Liver (tissue), 9 donors: ENCODE measurements around the gene PCSK4. TPM values are rescaled to one million over a fixed set of nuclear protein-coding genes. Genes with fewer than 3 reads are reported as not detected.

Experiments used
- DNase-seq: peaks from one replicate; pipeline ENCODE4 v3.0.0-alpha.2; 2017; ENCODE audit warnings: low spot score
- H3K27ac ChIP-seq, 2 donors: one replicate each; pipeline ENCODE4 v1.7.0; 2013; ENCODE audit warnings: inconsistent platforms in 2 of 2, low read length in 2 of 2, control low read depth in 1 of 2, low read depth in 1 of 2, mild to moderate bottlenecking in 1 of 2
- H3K27me3 ChIP-seq, 4 donors: one replicate each; pipeline versions ENCODE4 v1.6.1 to v1.7.0; 2013; ENCODE audit warnings: low read length in 3 of 4, inconsistent platforms in 1 of 4, mild to moderate bottlenecking in 1 of 4, moderate library complexity in 1 of 4; ENCODE audit not compliant: control insufficient read depth in 4 of 4, insufficient read depth in 4 of 4
- H3K36me3 ChIP-seq, 4 donors: one replicate each; pipeline versions ENCODE4 v1.6.1 to v1.7.0; 2013; ENCODE audit warnings: low read length in 3 of 4, mild to moderate bottlenecking in 3 of 4, low read depth in 1 of 4, moderate library complexity in 1 of 4; ENCODE audit not compliant: control insufficient read depth in 4 of 4, insufficient read depth in 3 of 4
- H3K4me1 ChIP-seq, 4 donors: one replicate each; pipeline versions ENCODE4 v1.6.1 to v1.7.0; 2013; ENCODE audit warnings: low read length in 3 of 4, mild to moderate bottlenecking in 3 of 4, moderate library complexity in 1 of 4; ENCODE audit not compliant: control insufficient read depth in 4 of 4, insufficient read depth in 4 of 4
- H3K4me3 ChIP-seq, 3 donors: one replicate each; pipeline versions ENCODE4 v1.6.1 to v1.7.0; 2013; ENCODE audit warnings: low read length in 3 of 3, control low read depth in 1 of 3, low read depth in 1 of 3, mild to moderate bottlenecking in 1 of 3
- H3K9ac ChIP-seq, 2 donors: one replicate each; pipeline ENCODE4 v1.7.0; 2013; ENCODE audit warnings: low read length in 2 of 2, mild to moderate bottlenecking in 2 of 2, moderate library complexity in 2 of 2, control low read depth in 1 of 2, low read depth in 1 of 2
- H3K9me3 ChIP-seq, 4 donors: one replicate each; pipeline versions ENCODE4 v1.6.1 to v1.7.0; 2013; ENCODE audit warnings: low read length in 3 of 4; ENCODE audit not compliant: control insufficient read depth in 4 of 4
- EGR1 ChIP-seq, 2 donors: IDR thresholded peaks; 2 replicates each; pipeline ENCODE4 v1.6.1; 2016 to 2018; ENCODE audit warnings: antibody characterized with exemption in 2 of 2, low read depth in 2 of 2
- FOXA1 ChIP-seq: IDR thresholded peaks from 2 replicates; pipeline ENCODE4 v1.6.1; 2016; ENCODE audit warnings: antibody characterized with exemption
- FOXA2 ChIP-seq: IDR thresholded peaks from 2 replicates; pipeline ENCODE4 v1.6.1; 2016; ENCODE audit warnings: antibody characterized with exemption
- GABPA ChIP-seq, 2 donors: IDR thresholded peaks in 1 of 2; conservative IDR thresholded peaks in 1 of 2; 2 replicates each; pipeline ENCODE4 v1.6.1; 2016; ENCODE audit warnings: antibody characterized with exemption in 2 of 2, mild to moderate bottlenecking in 1 of 2, moderate library complexity in 1 of 2
- HNF4A ChIP-seq, 2 donors: conservative IDR thresholded peaks; 2 replicates each; pipeline ENCODE4 v1.6.1; 2016; ENCODE audit warnings: antibody characterized with exemption in 2 of 2, mild to moderate bottlenecking in 2 of 2
- HNF4G ChIP-seq: IDR thresholded peaks from 2 replicates; pipeline ENCODE4 v1.6.1; 2016; ENCODE audit warnings: antibody characterized with exemption
- JUND ChIP-seq, 2 donors: IDR thresholded peaks; 2 replicates each; pipeline ENCODE4 v1.6.1; 2016; ENCODE audit warnings: antibody characterized with exemption in 2 of 2
- MAX ChIP-seq: IDR thresholded peaks from 2 replicates; pipeline ENCODE4 v1.6.1; 2016; ENCODE audit warnings: antibody characterized with exemption
- NR2F2 ChIP-seq: IDR thresholded peaks from 2 replicates; pipeline ENCODE4 v1.6.1; 2016; ENCODE audit warnings: antibody characterized with exemption
- RAD21 ChIP-seq, 2 donors: IDR thresholded peaks; 2 replicates each; pipeline ENCODE4 v1.6.1; 2016; ENCODE audit warnings: antibody characterized with exemption in 2 of 2, mild to moderate bottlenecking in 2 of 2
- RXRA ChIP-seq, 2 donors: IDR thresholded peaks; 2 replicates each; pipeline ENCODE4 v1.6.1; 2017 to 2018; ENCODE audit warnings: antibody characterized with exemption in 2 of 2, mild to moderate bottlenecking in 1 of 2
- SP1 ChIP-seq: IDR thresholded peaks from 2 replicates; pipeline ENCODE4 v1.6.1; 2018; ENCODE audit warnings: antibody characterized with exemption, mild to moderate bottlenecking
- TAF1 ChIP-seq: conservative IDR thresholded peaks from 2 replicates; pipeline ENCODE4 v1.6.1; 2016; ENCODE audit warnings: antibody characterized with exemption, mild to moderate bottlenecking
- YY1 ChIP-seq: IDR thresholded peaks from 2 replicates; pipeline ENCODE4 v1.6.1; 2016; ENCODE audit warnings: antibody characterized with exemption, mild to moderate bottlenecking
- WGBS: extraction: QIAGEN DNeasy Blood & Tissue Kit; methylation state at CpG from one replicate; pipeline ENCODE4 v1.1.7; 2013; 5-methylcytosine and 5-hydroxymethylcytosine counted together
- polyA plus RNA-seq, 2 donors: library from polyadenylated mRNA; stranded (reverse) in 1 of 2; unstranded in 1 of 2; fragments of 200-250 nt in 1 of 2; fragments of >200 nt in 1 of 2; fragmentation: Nextera tagmentation in 1 of 2; extraction: Ambion mirVana in 1 of 2; gene quantifications; one replicate each; pipeline versions ENCODE4 v1.2.1 to v1.2.3, GENCODE V29; 2013 to 2015
- total RNA-seq, 2 donors: library from RNA; depleted of rRNA; stranded (reverse); fragments of >200 nt; gene quantifications; one replicate each; pipeline ENCODE4 v1.2.3, GENCODE V29; 2014
- TF ChIP-seq, protein P1 (sequence below): IDR thresholded peaks from 2 replicates; pipeline ENCODE4 v1.6.1; 2016; ENCODE audit warnings: antibody characterized with exemption
- TF ChIP-seq, protein P2 (sequence below): IDR thresholded peaks from 2 replicates; pipeline ENCODE4 v1.6.1; 2016; ENCODE audit warnings: antibody characterized with exemption, mild to moderate bottlenecking
- TF ChIP-seq, protein P3 (sequence below): fragments of 150-350 bp; IDR thresholded peaks from 2 replicates; pipeline ENCODE4 v1.5.1; 2017; ENCODE audit warnings: improper control_type of control experiment, low read depth, low read length; ENCODE audit not compliant: missing input control
- TF ChIP-seq, protein P4 (sequence below): IDR thresholded peaks from 2 replicates; pipeline ENCODE4 v1.6.1; 2016; ENCODE audit warnings: antibody characterized with exemption
- donor health status: healthy.
- donor health status: healthy.
- donor health status: healthy.
- donor health status: healthy.
- donor health status: healthy.

PCSK4 gene
- total and polyA plus RNA-seq, 4 donors, result 0.60 to 2.6 (median 1.9) TPM

DNA sequence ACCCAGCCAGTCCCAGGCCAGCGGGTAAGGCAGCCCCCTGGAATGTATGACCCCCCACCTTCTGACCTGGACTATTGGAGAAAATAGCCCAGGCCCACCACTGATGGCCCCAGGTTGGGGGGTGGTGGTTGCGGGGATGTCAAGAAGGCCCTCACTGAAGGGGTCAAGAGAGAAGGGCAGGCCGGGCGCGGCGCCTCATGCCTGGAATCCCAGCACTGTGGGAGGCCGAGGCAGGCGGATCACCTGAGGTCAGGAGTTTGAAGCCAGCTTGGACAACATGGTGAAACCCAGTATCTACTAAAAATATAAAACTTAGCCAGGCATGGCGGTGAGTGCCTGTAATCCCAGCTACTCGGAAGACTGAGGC is 24.1 kb upstream of the PCSK4 start:
- Histone ChIP-seq H3K4me1 (peaks cover 0 to 17% (median 7%) of the 10 kb centered on the region in 4 donors), H3K4me3 (no peak overlapping the region), H3K27ac (no peak overlapping the region), H3K9ac (no peak overlapping the region), H3K9me3 (no peaks in the 10 kb centered on the region), H3K27me3 (peaks cover 0 to 3% (median 0%) of the 10 kb centered on the region in 4 donors), H3K36me3 (no peaks in the 10 kb centered on the region)
- TF ChIP-seq RXRA (IDR thresholded peaks at IDR 0.05) (no peak), NR2F2 (no peak), JUND (IDR thresholded peaks at IDR 0.05) (no peak), HNF4G (no peak), TAF1 (no peak), FOXA2 (no peak), SP1 (no peak), MAX (no peak), YY1 (no peak), GABPA (IDR thresholded peaks at IDR 0.05 in 1 of 2, conservative IDR thresholded peaks at IDR 0.05 in 1 of 2) (no peak), HNF4A (conservative IDR thresholded peaks at IDR 0.05) (no peak), RAD21 (IDR thresholded peaks at IDR 0.05) (no peak), EGR1 (IDR thresholded peaks at IDR 0.05; ENCODE audit: low read depth in 2 of 2) (no peak), FOXA1 (no peak)
- TF ChIP-seq, protein P1, sequence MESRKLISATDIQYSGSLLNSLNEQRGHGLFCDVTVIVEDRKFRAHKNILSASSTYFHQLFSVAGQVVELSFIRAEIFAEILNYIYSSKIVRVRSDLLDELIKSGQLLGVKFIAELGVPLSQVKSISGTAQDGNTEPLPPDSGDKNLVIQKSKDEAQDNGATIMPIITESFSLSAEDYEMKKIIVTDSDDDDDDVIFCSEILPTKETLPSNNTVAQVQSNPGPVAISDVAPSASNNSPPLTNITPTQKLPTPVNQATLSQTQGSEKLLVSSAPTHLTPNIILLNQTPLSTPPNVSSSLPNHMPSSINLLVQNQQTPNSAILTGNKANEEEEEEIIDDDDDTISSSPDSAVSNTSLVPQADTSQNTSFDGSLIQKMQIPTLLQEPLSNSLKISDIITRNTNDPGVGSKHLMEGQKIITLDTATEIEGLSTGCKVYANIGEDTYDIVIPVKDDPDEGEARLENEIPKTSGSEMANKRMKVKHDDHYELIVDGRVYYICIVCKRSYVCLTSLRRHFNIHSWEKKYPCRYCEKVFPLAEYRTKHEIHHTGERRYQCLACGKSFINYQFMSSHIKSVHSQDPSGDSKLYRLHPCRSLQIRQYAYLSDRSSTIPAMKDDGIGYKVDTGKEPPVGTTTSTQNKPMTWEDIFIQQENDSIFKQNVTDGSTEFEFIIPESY, result no peak
- TF ChIP-seq, protein P2, sequence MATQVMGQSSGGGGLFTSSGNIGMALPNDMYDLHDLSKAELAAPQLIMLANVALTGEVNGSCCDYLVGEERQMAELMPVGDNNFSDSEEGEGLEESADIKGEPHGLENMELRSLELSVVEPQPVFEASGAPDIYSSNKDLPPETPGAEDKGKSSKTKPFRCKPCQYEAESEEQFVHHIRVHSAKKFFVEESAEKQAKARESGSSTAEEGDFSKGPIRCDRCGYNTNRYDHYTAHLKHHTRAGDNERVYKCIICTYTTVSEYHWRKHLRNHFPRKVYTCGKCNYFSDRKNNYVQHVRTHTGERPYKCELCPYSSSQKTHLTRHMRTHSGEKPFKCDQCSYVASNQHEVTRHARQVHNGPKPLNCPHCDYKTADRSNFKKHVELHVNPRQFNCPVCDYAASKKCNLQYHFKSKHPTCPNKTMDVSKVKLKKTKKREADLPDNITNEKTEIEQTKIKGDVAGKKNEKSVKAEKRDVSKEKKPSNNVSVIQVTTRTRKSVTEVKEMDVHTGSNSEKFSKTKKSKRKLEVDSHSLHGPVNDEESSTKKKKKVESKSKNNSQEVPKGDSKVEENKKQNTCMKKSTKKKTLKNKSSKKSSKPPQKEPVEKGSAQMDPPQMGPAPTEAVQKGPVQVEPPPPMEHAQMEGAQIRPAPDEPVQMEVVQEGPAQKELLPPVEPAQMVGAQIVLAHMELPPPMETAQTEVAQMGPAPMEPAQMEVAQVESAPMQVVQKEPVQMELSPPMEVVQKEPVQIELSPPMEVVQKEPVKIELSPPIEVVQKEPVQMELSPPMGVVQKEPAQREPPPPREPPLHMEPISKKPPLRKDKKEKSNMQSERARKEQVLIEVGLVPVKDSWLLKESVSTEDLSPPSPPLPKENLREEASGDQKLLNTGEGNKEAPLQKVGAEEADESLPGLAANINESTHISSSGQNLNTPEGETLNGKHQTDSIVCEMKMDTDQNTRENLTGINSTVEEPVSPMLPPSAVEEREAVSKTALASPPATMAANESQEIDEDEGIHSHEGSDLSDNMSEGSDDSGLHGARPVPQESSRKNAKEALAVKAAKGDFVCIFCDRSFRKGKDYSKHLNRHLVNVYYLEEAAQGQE, result no peak
- TF ChIP-seq, protein P3, sequence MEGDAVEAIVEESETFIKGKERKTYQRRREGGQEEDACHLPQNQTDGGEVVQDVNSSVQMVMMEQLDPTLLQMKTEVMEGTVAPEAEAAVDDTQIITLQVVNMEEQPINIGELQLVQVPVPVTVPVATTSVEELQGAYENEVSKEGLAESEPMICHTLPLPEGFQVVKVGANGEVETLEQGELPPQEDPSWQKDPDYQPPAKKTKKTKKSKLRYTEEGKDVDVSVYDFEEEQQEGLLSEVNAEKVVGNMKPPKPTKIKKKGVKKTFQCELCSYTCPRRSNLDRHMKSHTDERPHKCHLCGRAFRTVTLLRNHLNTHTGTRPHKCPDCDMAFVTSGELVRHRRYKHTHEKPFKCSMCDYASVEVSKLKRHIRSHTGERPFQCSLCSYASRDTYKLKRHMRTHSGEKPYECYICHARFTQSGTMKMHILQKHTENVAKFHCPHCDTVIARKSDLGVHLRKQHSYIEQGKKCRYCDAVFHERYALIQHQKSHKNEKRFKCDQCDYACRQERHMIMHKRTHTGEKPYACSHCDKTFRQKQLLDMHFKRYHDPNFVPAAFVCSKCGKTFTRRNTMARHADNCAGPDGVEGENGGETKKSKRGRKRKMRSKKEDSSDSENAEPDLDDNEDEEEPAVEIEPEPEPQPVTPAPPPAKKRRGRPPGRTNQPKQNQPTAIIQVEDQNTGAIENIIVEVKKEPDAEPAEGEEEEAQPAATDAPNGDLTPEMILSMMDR, result no peak
- TF ChIP-seq, protein P4, sequence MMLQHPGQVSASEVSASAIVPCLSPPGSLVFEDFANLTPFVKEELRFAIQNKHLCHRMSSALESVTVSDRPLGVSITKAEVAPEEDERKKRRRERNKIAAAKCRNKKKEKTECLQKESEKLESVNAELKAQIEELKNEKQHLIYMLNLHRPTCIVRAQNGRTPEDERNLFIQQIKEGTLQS, result no peak
- DNase-seq, result no peak
- WGBS, result 72% methylated on average over 10 of the region's 10 CpGs
